ENCODE measurements around the gene MESD.

MESD gene

GRCh38 chr15:80972276-80972675 lies 17.3 kb downstream of the MESD start:
- no peak overlapping the region for H3K27ac ChIP-seq
- TF ChIP-seq, protein P1, sequence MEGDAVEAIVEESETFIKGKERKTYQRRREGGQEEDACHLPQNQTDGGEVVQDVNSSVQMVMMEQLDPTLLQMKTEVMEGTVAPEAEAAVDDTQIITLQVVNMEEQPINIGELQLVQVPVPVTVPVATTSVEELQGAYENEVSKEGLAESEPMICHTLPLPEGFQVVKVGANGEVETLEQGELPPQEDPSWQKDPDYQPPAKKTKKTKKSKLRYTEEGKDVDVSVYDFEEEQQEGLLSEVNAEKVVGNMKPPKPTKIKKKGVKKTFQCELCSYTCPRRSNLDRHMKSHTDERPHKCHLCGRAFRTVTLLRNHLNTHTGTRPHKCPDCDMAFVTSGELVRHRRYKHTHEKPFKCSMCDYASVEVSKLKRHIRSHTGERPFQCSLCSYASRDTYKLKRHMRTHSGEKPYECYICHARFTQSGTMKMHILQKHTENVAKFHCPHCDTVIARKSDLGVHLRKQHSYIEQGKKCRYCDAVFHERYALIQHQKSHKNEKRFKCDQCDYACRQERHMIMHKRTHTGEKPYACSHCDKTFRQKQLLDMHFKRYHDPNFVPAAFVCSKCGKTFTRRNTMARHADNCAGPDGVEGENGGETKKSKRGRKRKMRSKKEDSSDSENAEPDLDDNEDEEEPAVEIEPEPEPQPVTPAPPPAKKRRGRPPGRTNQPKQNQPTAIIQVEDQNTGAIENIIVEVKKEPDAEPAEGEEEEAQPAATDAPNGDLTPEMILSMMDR (IDR thresholded peaks at IDR 0.05) = no peak
- no peak for TF ChIP-seq ZFX (IDR thresholded peaks at IDR 0.05; ENCODE audit: borderline replicate concordance)

DNA sequence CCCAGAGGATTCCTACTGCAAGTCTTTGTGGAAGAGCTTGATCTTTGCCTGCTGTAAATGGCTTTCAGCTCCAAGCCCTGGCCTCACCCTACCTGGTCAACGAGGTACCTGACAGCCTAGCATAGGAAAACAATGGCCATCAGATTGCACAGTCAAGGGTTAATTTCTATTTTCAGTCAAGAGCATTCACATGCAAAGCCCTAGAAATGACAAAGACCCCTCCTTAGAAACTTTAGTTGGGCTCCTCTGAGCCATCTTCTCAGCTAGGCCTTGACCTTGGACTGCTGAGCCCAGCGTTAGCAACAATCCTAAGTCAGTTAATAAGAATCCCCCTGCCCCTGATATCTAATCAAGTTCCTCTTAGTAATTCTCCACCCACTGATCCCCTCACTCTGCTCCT lies 18.5 kb downstream of the MESD start:
- TF ChIP-seq ZFX (IDR thresholded peaks at IDR 0.05; ENCODE audit: borderline replicate concordance) = no peak
- TF ChIP-seq, protein P1 (IDR thresholded peaks at IDR 0.05) = no peak
- no peak overlapping the region for H3K27ac ChIP-seq

DNA sequence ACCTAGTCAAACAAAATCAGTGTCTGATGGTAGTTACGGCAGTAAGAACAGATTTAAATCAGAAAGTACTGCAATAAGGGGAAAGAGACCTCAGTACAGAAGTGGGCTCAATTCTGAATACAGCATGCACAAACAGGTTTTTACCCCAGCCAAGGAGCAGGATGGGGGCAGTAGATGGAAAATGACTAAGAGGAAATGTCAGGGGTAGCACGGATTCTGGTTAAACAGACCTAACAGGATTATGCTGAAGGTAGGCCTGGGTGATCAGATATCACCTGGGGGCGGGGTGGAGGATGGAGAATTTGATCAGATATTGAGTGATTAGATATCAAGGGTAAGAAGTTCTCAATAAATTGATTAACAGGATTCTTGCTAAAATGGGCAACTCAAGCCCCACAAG lies 19.0 kb downstream of the MESD start:
- no peak for TF ChIP-seq ZFX (IDR thresholded peaks at IDR 0.05; ENCODE audit: borderline replicate concordance)
- TF ChIP-seq, protein P1 (IDR thresholded peaks at IDR 0.05) = no peak
- H3K27ac ChIP-seq = no peak overlapping the region

DNA sequence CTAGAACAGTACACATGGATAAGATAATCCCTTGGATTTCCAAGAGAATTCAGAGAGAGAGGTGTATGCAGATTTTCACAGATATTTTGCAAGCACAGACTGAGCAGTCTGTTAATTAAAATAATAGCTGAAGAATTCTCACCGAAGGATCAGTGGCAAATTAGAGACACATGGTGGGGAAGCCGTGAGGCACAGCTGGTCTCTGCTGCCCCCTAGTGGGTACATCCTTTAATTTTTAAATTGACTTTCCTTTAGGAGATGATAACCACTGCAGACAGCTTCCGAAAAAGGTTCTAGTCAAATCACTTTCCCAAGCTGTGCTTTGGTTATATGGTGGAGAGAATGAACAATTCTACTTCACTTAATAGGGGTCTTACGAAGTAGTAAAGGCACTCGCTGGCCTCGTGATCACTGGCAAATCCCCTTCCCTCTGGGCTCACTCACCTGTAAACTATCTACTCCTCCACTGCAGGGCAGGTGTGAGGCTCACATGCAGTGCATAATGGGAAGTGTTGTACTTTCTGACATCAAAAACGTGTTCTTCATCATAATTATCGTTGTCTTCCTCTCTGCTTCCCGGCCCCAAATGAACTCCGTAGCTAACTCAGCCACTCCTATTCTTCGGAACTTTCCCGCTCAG lies 19.5 kb downstream of the MESD start:
- no peak overlapping the region for H3K27ac ChIP-seq
- TF ChIP-seq, protein P1 (IDR thresholded peaks at IDR 0.05) = peak; percentile 90
- no peak for TF ChIP-seq ZFX (IDR thresholded peaks at IDR 0.05; ENCODE audit: borderline replicate concordance)

GRCh38 chr15:80969316-80969715 lies 20.3 kb downstream of the MESD start:
- no peak for TF ChIP-seq ZFX (IDR thresholded peaks at IDR 0.05; ENCODE audit: borderline replicate concordance)
- TF ChIP-seq, protein P1 (IDR thresholded peaks at IDR 0.05) = no peak
- H3K27ac ChIP-seq = no peak overlapping the region

DNA sequence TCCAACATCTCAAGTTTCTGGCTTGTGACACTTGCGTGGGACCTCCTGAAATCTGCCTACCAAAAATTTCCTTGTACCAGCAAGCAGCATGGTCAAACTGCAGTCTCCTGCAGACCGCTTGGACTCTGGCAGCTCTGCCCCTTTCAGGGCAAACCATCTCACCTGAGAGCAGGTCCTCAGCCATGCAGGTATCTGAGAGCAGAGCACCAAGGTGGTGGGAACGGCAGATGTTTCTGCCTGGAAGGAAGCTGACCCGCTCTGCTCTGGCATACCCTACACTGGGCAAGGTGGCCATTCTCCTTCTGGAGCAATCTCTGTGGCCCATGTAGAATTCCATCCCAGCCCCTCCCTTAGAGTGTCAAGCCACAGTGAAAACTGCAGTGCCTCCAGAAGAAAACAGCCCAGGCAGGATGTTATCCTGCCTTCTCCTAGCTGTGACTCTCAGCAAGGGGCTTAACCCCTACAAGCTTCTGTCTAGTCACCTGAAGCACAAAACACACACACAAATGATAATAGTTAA lies 21.6 kb downstream of the MESD start:
- no peak overlapping the region for H3K27ac ChIP-seq
- TF ChIP-seq, protein P1 (IDR thresholded peaks at IDR 0.05) = no peak
- TF ChIP-seq ZFX (IDR thresholded peaks at IDR 0.05; ENCODE audit: borderline replicate concordance) = no peak

DNA sequence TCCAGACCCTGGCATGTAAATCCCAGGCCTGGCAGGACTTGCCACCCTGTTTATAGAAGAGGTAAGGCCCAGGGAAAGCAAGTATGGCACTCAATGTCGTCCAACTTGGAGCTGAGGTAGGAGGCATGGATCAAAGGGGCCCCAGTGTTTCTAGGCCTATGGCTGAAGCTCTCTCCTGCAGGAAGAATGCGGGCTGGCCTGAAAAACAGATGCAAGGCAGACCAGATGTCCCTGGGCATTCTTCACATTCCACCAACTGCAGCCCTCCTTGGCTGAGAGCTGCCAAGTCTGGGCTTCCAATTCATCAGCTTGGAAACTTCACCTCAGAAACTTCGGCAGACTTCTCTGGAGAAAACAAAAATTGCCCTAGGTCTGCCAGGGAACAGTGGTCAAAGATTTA lies 22.2 kb downstream of the MESD start:
- H3K27ac ChIP-seq = no peak overlapping the region
- TF ChIP-seq, protein P1 (IDR thresholded peaks at IDR 0.05) = no peak
- TF ChIP-seq ZFX (IDR thresholded peaks at IDR 0.05; ENCODE audit: borderline replicate concordance) = no peak
